CD14-positive monocyte (primary cell): Measurements from ENCODE around the gene THNSL1. TPM values are rescaled to one million over a fixed set of nuclear protein-coding genes. Genes with fewer than 3 reads are reported as not detected.

Experiments
- DNase-seq, 3 donors: peaks; one replicate each; pipeline ENCODE4 v3.0.0-alpha.2; 2011 to 2022
- H2AFZ ChIP-seq: 2 replicates; pipeline ENCODE4 v1.6.0; 2012; ENCODE audit warnings: mild to moderate bottlenecking, low read depth, low read length, inconsistent platforms; ENCODE audit not compliant: insufficient read depth, poor library complexity, severe bottlenecking
- H3K27ac ChIP-seq, 2 donors: 1 replicate in 1 of 2; 2 replicates in 1 of 2; pipeline ENCODE4 v1.5.1; 2012 to 2013; ENCODE audit warnings: low read length in 2 of 2, control low read depth in 1 of 2, inconsistent platforms in 1 of 2, low read depth in 1 of 2, mild to moderate bottlenecking in 1 of 2
- H3K27me3 ChIP-seq, 2 donors: one replicate each; pipeline versions ENCODE4 v1.6.0 to v1.6.1; 2011 to 2013; ENCODE audit warnings: low read length in 2 of 2; ENCODE audit not compliant: control insufficient read depth in 2 of 2, insufficient read depth in 2 of 2
- H3K36me3 ChIP-seq, 2 donors: replicated peaks in 1 of 2; 1 replicate in 1 of 2; 2 replicates in 1 of 2; pipeline versions ENCODE4 v1.5.1 to v1.6.1; 2012 to 2013; ENCODE audit warnings: low read length in 2 of 2, control low read depth in 1 of 2, inconsistent platforms in 1 of 2, mild to moderate bottlenecking in 1 of 2; ENCODE audit not compliant: insufficient read depth in 2 of 2, control insufficient read depth in 1 of 2
- H3K4me1 ChIP-seq, 2 donors: 1 replicate in 1 of 2; 2 replicates in 1 of 2; pipeline versions ENCODE4 v1.5.1 to v1.6.1; 2012 to 2013; ENCODE audit warnings: low read length in 2 of 2, control low read depth in 1 of 2, inconsistent platforms in 1 of 2, mild to moderate bottlenecking in 1 of 2, moderate library complexity in 1 of 2; ENCODE audit not compliant: insufficient read depth in 2 of 2, control insufficient read depth in 1 of 2
- H3K4me2 ChIP-seq: replicated peaks from 2 replicates; pipeline ENCODE3; 2012; ENCODE audit warnings: low read length, moderate library complexity, mild to moderate bottlenecking; ENCODE audit not compliant: poor library complexity, severe bottlenecking; ENCODE audit errors: extremely low read depth
- H3K4me3 ChIP-seq, 3 experiments: fragments of 200-600 bp in 1 of 3; sonication (generic) in 1 of 3; replicated peaks in 1 of 3; 1 replicate in 2 of 3; 2 replicates in 1 of 3; pipeline ENCODE4 v1.5.1; 2011 to 2013; ENCODE audit warnings: low read length in 3 of 3, mild to moderate bottlenecking in 3 of 3, control low read depth in 2 of 3, low read depth in 2 of 3, inconsistent platforms in 1 of 3, moderate library complexity in 1 of 3
- H3K79me2 ChIP-seq: 2 replicates; pipeline ENCODE4 v1.6.0; 2012; ENCODE audit warnings: mild to moderate bottlenecking, control low read depth, inconsistent platforms, low read length, moderate library complexity; ENCODE audit not compliant: insufficient read depth
- H3K9ac ChIP-seq: 2 replicates; pipeline ENCODE4 v1.6.0; 2017; ENCODE audit warnings: low read length, mild to moderate bottlenecking; ENCODE audit not compliant: insufficient read depth, poor library complexity, severe bottlenecking
- H3K9me3 ChIP-seq, 2 donors: replicated peaks in 1 of 2; 1 replicate in 1 of 2; 2 replicates in 1 of 2; pipeline versions ENCODE4 v1.5.1 to v1.6.1; 2012 to 2013; ENCODE audit warnings: low read length in 2 of 2, control low read depth in 1 of 2; ENCODE audit not compliant: control insufficient read depth in 1 of 2, insufficient read depth in 1 of 2
- H4K20me1 ChIP-seq: 2 replicates; pipeline ENCODE4 v1.6.0; 2012; ENCODE audit warnings: mild to moderate bottlenecking, low read length, control low read depth, moderate library complexity; ENCODE audit not compliant: insufficient read depth
- H3K27ac Mint-ChIP-seq, 7 donors: one replicate each; pipeline ENCODE4 v1.8.0; 2020; ENCODE audit warnings: mild to moderate bottlenecking in 7 of 7, mixed read lengths in 7 of 7, moderate library complexity in 6 of 7, inconsistent platforms in 2 of 7
- H3K27me3 Mint-ChIP-seq, 3 donors: one replicate each; pipeline ENCODE4 v1.8.0; 2021 to 2022; ENCODE audit warnings: low read depth in 3 of 3, mild to moderate bottlenecking in 3 of 3, mixed read lengths in 3 of 3, moderate library complexity in 3 of 3, inconsistent platforms in 1 of 3
- H3K36me3 Mint-ChIP-seq, 2 donors: one replicate each; pipeline ENCODE4 v1.8.0; 2020; ENCODE audit warnings: mixed read lengths in 2 of 2, inconsistent platforms in 1 of 2, mild to moderate bottlenecking in 1 of 2
- H3K4me1 Mint-ChIP-seq: one replicate; pipeline ENCODE4 v1.8.0; 2020; ENCODE audit warnings: mild to moderate bottlenecking, mixed read lengths
- H3K4me3 Mint-ChIP-seq, 2 donors: one replicate each; pipeline ENCODE4 v1.8.0; 2020; ENCODE audit warnings: mild to moderate bottlenecking in 2 of 2, mixed read lengths in 2 of 2, moderate library complexity in 1 of 2
- H3K9me3 Mint-ChIP-seq, 7 donors: one replicate each; pipeline ENCODE4 v1.8.0; 2020 to 2022; ENCODE audit warnings: mixed read lengths in 7 of 7, mild to moderate bottlenecking in 6 of 7, moderate library complexity in 6 of 7, inconsistent platforms in 2 of 7
- WGBS: methylation state at CpG from one replicate; pipeline ENCODE4 v1.1.5; 2013; ENCODE audit warnings: missing lambda C conversion rate; ENCODE audit not compliant: insufficient coverage; 5-methylcytosine and 5-hydroxymethylcytosine counted together
- intact Hi-C, 2 donors: fragments of 100-400 bp; cut with micrococcal nuclease; formaldehyde crosslinking; loops; one replicate each; pipeline versions ENCODE4 v1.15.0 to v1.15.1; 2023
- polyA plus RNA-seq, 3 donors: library from polyadenylated mRNA; depleted of rRNA in 1 of 3; unstranded in 2 of 3; stranded (reverse) in 1 of 3; fragments of 300-500 nt in 2 of 3; fragments of >200 nt in 1 of 3; fragmentation: Illumina TruSeq in 2 of 3; gene quantifications; 1 replicate in 2 of 3; 2 replicates in 1 of 3; pipeline ENCODE4 v1.2.3, GENCODE V29; 2012 to 2021
- TF ChIP-seq, protein P1 (sequence below): fragments of 200-600 bp; IDR thresholded peaks from one replicate; pipeline ENCODE4 v1.8.0; 2022; ENCODE audit warnings: antibody characterized with exemption, mild to moderate bottlenecking

THNSL1 gene
- polyA plus RNA-seq, 3 donors: 0.03 to 0.13 TPM; not detected in 1

DNA sequence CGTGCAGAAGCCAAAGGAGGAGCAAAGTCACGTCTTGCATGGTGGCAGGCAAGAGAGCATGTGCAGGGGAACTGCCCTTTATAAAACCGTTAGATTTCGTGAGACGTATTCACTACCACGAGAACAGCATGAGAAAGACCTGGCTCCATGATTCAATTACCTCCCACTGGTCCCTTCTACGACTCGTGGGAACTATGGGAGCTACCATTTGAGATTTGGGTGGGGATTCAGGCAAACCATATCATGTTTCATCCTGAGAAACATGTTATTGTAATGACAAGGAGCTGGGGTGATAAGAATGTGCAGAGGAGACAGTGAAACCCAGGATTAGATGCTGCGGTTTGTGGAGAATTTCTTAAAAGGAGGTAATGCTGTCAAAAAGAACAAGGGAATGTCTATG, 34.0 kb downstream of the THNSL1 start:
- no peak overlapping the region for H3K4me2 ChIP-seq
- TF ChIP-seq, protein P1, sequence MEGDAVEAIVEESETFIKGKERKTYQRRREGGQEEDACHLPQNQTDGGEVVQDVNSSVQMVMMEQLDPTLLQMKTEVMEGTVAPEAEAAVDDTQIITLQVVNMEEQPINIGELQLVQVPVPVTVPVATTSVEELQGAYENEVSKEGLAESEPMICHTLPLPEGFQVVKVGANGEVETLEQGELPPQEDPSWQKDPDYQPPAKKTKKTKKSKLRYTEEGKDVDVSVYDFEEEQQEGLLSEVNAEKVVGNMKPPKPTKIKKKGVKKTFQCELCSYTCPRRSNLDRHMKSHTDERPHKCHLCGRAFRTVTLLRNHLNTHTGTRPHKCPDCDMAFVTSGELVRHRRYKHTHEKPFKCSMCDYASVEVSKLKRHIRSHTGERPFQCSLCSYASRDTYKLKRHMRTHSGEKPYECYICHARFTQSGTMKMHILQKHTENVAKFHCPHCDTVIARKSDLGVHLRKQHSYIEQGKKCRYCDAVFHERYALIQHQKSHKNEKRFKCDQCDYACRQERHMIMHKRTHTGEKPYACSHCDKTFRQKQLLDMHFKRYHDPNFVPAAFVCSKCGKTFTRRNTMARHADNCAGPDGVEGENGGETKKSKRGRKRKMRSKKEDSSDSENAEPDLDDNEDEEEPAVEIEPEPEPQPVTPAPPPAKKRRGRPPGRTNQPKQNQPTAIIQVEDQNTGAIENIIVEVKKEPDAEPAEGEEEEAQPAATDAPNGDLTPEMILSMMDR: no peak
- H3K27me3 ChIP-seq: peaks cover 0 to 3% of the 10 kb centered on the region in 2 donors
- Mint-ChIP-seq H3K9me3 (peaks cover 0 to 5% (median 2%) of the 10 kb centered on the region in 7 donors), H3K36me3 (no peaks in the 10 kb centered on the region), H3K4me1 (no peaks in the 10 kb centered on the region), H3K4me3 (no peak overlapping the region), H3K27ac (no peak overlapping the region), H3K27me3 (peaks cover 0 to 5% (median 1%) of the 10 kb centered on the region in 3 donors)
- no peaks in the 10 kb centered on the region for H3K4me1 ChIP-seq
- H3K27ac ChIP-seq: no peak overlapping the region
- no peaks in the 10 kb centered on the region for H3K79me2 ChIP-seq
- no peaks in the 10 kb centered on the region for H4K20me1 ChIP-seq
- 93% methylated on average over 3 of the region's 9 CpGs for WGBS
- H3K4me3 ChIP-seq: no peak overlapping the region
- no peaks in the 10 kb centered on the region for H3K36me3 ChIP-seq
- no peak overlapping the region for H3K9ac ChIP-seq
- H2AFZ ChIP-seq: no peak overlapping the region
- DNase-seq: no peak
- intact Hi-C loops: no loop called here
- no peaks in the 10 kb centered on the region for H3K9me3 ChIP-seq

DNA sequence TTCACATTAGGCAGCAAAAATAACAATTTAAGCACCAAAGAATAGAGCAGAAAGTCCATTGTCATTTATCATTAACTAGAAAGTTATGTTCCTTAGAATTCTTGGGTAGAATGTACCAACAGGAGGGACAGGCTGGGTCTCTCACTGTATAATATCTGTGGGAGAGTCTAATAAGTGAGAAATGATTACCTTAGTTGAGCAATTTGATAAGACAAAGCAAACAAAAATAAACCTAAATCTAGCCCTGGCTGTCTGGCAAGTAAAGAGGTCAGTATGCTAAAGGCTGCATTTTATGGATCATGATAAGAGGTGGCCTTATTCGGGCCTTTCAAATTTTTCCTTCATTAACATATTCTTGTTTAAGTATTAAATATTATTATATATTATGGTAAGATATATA, 35.6 kb downstream of the THNSL1 start:
- Histone ChIP-seq H3K4me3 (no peak overlapping the region), H3K36me3 (no peaks in the 10 kb centered on the region), H3K27ac (no peak overlapping the region), H2AFZ (no peak overlapping the region), H3K9me3 (no peaks in the 10 kb centered on the region), H3K9ac (no peak overlapping the region), H3K4me2 (no peak overlapping the region), H4K20me1 (no peaks in the 10 kb centered on the region), H3K27me3 (peaks cover 0 to 3% of the 10 kb centered on the region in 2 donors), H3K4me1 (no peaks in the 10 kb centered on the region), H3K79me2 (no peaks in the 10 kb centered on the region)
- H3K27ac Mint-ChIP-seq: no peak overlapping the region
- no peaks in the 10 kb centered on the region for H3K36me3 Mint-ChIP-seq
- DNase-seq: no peak
- H3K9me3 Mint-ChIP-seq: peaks cover 0 to 5% (median 2%) of the 10 kb centered on the region in 7 donors
- peaks cover 0 to 5% (median 1%) of the 10 kb centered on the region in 3 donors for H3K27me3 Mint-ChIP-seq
- no peak overlapping the region for H3K4me3 Mint-ChIP-seq
- TF ChIP-seq, protein P1: no peak
- H3K4me1 Mint-ChIP-seq: no peaks in the 10 kb centered on the region
- intact Hi-C loops: no loop called here
- no CpG with 5 or more reads among the region's 1 CpG for WGBS
